KG1 (cell line): ENCODE data around the gene PRUNE1.

ENCODE experiments used
- DNase-seq: peaks from one replicate; lab custom pipeline; 2025; lab: John Stamatoyannopoulos, UW

The PRUNE1 gene

DNA sequence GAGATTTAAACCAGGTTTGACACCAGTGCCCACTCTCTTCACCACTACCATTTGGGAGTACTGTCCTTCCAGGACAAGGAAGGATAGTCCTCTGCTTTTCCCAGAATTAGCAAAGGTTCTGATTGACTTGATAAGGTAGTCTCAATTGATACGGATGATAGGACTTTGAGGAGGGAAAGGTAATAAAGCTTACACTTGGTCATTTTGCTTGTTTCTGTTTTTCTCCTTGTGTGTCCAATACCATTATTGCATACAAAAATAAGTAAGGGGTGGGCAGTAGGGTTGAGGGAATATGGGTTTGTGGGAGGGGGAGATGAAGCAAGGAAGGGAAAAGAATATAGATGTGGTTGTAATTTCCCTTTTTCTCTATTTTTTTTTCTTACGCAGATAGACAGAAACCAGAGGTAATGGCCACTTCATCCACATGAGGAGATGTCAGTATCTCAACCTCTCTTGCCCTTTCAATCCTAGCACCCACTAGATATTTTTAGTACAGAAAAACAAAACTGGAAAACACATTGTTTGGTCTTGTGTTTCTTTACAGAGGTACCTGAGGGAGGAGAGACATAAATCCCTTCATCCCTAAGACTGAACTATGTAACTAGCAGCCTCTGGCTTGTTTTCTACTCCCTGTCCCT, 41.9 kb downstream of the PRUNE1 start:
- DNase-seq: no peak

DNA sequence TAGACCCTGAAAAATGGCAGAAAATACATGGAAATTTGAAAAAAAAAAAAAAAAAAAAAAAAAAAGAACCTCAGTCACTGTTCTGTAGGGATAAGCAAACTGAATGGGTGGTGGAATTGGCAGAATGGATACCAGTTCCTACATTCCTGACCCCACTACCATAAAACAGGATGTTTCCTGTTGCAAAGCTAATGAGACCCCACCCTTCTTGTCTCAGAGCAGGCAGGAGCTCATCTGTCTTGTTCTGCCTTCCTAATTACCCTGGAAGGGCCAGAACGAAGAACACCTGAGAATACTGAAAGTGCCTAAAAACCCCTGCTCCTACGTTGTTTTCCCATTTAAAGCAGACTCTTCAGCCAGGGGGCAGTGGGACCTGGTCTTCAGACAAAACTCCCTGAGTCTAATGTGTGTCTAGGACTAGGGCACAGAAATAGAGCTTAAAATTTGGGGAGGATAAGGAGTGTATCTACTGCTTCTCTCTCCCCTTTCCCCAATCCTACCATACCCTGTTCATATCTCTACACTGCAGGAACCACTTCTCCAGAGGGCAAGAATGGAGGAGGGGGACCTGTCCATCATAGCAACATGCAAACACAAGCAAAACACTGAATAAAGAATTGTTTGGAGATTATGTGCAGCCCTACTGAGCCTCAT, 43.2 kb downstream of the PRUNE1 start:
- DNase-seq: no peak

DNA sequence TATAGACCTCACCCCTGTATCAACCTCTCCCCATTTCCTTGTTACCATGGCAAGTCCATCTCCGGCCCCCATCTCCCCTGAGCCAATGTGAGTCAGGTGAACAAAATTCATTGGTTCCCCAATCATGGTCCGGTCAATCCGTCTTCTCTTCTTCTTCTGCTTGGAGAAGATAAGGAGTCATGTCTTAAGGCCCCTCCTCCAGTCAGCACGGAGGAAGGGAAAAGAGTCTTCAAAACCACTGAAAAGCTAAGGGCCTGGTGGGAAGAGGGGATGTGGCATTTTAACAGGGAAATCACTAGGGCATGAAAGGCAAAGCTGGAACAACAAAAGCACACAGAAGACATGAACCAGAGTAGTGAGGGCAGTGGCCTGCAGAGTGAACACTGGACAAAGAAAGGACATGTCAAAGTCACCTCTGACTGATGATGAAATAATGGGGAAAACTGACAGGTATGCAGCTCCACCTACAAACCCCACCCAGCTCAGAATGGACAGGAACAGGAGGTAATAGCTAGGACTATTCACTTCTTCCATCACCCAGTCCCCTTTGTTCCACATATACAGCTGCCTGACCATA, 46.8 kb downstream of the PRUNE1 start:
- no peak for DNase-seq

DNA sequence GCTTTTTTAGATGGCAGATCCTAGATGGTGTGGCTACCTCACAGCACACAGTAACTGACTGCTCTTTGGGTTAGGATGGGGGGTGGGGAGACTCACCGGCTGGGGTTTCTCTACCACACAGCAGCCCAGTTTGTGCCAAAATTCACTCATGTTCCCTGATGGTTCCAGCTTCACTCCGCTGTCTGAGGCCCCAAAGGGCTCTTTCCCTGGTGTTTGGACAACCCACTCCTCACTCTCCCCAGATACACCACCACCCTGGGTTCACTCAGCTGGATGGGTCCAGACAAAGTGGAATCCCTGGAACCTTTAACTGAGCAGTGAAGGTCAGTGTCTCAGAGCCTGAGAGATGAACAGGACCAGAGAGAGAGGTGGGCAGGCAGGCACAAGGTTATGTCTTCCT, 47.3 kb downstream of the PRUNE1 start:
- DNase-seq: no peak

DNA sequence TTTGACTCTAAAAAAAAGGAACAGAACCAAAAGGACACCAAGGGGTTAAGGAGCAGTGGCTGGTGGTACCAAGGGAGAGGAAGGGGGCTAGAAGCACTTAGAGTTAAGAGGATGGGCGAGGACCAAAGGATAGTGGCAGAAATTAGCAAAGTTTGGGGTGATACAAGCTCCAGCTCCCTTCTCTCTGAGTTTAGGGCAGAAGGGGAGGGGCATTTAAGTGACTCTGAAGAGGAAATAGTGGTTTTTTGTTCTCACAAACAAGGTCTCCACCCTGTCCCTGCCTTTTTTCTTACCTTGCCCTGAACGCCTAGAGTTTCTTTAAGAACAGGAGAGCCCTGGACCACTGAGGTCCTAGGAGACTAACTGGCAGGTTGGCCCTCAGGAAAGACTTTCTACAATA, 47.9 kb downstream of the PRUNE1 start:
- DNase-seq: no peak

DNA sequence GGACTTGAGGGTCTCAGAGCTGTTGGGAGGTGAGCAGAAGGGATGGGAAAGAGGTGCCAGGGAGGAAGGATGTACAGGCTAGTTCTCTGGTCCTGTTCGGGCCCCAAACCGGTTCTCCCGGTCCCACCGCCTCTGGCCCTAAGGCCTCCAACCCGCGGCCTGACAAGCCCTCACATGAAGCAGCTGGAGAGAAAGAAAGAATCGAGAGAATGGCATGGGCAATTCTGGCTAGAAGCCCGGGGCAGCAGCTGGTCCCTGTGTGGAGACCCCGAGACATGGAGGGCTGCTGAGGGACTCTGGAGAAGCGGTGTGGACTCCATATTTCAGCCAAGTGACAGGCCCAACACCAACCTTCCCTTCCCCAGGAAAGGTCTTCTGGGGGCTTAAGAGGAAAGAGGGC, 50.4 kb downstream of the PRUNE1 start:
- no peak for DNase-seq

DNA sequence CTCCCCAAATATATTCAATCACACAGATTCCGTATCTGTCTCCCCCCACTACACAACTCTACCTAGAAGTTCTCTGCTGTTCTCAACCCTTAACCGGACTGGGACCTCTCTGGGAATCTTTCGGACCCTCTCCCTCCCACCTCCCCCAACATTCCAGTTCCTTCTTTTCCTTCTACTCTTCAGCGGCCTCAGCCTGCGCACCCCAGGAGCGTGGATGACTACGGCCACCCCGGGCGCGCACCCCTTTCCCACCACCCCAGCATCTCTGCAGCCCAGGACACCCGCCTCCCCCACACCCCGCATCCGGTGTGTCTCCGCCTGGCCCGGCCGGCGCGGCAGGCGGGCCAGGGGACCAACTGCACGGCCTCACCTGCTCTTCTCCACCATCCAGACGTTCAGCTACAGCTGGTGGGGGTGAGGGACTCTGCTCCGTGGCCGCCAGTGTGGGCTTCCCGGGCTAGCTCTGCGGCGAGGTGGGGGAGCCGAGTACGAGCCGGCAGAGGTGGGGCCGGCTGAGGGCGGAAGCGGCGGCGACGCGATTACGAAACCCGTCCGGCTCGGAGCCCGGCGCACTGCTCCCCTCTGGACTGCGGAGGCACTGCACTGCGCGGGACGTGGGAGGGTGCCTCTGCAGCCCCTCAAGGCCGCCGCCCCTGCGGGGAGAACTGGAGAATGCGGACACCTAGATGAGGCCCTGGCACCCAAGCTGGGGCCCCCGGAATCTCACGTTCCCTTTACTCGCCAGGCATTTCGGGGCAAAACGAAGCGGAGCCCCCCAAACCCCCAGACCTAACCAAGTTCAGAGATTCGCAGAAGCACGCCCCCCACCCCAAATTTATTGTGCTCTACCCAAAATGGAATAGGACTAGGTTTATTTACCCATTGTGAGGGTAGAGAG, 51.1 kb downstream of the PRUNE1 start, which contains the start of gene CDC42SE1:
CDC42SE1 (minus strand) TSS at position 514 of the 898 bp plus-strand sequence. CDS start 3,892 bp downstream, outside the sequence.
- DNase-seq: peak; percentile 78

DNA sequence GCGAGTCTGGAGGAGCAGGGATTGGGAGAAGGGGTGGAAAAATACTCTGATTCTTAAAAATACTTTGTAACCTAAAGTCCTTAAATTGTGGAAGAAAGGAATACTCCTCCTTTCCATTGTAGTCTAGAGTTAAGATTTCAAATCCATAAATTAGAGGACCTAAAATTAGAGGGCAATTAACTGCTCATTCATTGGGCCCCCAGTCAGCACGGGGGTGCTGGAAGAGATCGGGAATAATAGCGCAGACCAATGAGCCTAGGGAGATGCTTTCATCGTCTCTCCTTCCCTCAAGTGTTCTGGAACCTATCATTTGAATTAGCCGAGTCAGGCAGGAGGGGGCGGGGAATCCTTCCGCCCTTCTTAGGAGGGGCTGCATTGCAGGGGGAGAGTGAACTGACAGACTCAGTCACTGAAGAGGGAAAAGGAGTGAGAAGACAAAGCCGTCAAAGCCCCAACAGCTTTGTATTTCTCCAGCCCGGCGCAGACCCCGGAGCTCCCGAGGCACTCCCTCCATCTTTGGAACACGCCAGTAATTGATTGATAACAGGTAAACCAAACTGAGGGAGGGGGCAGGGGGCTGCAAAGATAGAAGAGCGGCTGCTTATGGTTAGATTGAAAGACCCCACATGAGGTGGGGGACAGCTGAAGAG, 51.9 kb downstream of the PRUNE1 start, which contains the start of gene MLLT11:
MLLT11 (plus strand) TSS at position 391 of the 650 bp plus-strand sequence. CDS start 6,828 bp downstream, outside the sequence.
- DNase-seq: no peak

DNA sequence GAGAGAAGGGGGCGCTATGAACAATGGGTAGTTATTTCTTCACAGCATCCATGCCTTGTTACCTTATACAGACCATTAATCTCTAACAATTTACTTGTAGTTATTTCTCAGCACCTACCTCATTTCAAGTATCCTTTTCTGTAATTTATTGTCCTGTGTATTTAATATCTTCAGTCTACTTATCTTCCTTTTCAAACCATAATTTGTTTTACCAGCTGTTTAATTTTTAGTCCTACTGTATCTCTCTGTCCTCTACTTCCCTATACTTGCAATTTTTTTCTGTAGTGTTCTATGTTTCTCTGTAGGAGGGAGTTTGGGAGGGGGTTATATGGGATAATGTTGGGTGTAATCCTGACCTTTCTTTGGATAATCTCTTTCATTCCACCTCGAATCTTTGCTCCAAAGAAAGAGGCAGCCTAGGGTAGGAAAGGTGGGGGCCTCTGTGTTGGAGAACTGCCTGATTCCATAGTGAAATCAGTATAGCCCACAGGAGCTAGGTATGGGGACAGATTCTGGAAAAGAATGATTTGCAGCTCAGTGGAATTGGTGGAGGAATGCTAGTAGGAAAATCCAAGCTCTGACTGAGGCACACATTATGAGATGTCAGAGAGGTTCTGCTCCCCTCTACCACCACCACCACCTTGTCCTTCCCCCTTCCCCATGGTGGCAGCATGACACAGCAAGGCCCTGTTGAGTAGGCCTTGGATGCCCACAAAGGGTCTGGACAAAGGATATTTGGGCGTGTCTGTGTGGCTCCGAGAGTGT, 52.6 kb downstream of the PRUNE1 start:
- peak; percentile 15 for DNase-seq

DNA sequence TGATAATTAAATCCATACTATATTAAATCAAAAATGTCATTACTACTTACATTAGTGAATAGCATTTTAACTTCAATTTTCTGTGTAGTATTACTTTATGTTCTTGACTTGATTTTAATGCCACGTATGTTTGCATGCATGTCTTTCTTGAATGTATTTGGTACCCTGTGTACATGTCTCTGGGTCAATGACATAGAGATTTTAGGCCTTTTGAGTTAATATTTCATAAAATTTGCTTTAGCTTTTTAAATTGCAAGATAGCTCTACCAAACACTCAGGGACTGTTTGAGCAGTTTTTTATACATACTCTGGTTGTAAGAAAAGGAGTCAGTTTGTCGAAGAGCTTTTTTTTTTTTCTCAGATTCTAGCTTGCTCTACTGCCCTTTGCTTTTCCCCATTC, 53.5 kb downstream of the PRUNE1 start:
- no peak for DNase-seq

DNA sequence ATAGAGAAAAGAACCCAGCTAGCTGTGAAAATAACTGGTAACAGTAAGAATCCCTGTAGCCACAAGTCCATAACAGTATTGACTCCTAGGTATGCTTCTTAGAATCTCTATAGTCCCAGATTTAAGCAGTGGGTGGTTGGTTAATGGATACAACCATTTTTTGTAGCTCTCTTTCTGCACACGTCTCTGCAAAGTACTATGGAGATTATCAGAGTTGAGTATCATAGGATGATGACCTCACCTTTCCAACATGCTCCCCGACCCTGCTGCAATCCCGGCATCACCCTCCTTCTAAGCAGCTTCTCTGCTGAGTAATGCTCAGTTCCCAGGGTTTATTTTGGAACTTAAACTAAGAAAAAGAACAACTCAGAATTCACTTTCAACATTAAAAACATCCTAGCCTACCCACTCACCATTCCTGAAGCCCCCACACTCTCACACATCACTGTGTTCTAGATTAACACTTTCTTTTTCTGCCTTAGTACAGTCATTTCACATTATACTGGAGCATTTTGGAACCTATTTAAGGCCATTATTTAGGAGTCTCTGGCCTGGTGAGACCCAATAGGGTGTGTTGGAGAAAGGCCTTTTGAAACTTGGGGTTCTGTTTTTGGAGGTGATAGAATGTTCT, 54.6 kb downstream of the PRUNE1 start:
- no peak for DNase-seq

DNA sequence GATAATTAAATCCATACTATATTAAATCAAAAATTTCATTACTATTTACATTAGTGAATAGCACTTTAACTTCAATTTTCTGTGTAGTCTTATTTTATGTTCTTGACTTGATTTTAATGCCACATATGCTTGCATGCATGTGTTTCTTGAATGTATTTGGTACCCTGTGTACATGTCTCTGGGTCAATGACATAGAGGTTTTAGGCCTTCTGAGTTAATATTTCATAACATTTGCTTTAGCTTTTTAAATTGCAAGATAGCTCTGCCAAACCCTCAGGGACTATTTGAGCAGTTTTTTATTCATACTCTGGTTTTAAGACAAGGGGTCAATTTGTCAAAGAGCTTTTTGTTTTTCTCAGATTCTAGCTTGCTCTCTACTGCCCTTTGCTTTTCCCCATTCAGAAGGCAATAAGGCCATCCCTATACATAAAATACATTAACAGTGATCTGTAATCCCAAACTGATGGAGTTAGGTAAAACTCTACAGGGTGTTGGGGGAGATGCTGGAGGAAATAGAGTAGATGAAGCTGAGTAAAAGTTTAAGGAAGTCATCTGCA, 56.9 kb downstream of the PRUNE1 start:
- no peak for DNase-seq

DNA sequence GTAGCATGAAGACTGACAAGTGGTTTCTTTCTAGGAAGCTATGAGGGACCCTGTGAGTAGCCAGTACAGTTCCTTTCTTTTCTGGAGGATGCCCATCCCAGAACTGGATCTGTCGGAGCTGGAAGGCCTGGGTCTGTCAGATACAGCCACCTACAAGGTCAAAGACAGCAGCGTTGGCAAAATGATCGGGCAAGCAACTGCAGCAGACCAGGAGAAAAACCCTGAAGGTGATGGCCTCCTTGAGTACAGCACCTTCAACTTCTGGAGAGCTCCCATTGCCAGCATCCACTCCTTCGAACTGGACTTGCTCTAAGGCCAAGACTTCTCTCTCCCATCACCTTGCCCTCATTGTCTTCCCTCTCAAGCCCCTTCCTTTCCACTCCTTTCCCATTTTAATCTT, 58.9 kb downstream of the PRUNE1 start:
- DNase-seq: no peak

DNA sequence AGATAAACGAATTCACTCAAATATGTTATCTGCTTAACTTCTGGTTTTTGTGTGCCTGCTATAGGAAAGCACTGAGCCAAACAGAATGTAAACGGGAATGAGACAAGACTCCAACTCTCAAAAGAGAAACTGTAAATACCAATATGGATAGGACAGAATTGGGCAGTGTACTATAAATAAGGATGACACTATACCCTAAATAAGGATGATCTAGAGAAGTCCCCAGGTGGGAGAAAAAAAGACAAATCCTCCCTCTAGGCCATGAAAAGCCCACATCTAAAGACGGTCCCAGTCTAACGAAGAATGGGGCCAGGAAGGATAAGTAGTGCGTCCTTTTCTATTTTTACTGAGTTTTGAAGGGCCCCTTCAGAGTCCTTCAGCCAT, 60.8 kb downstream of the PRUNE1 start:
- no peak for DNase-seq

DNA sequence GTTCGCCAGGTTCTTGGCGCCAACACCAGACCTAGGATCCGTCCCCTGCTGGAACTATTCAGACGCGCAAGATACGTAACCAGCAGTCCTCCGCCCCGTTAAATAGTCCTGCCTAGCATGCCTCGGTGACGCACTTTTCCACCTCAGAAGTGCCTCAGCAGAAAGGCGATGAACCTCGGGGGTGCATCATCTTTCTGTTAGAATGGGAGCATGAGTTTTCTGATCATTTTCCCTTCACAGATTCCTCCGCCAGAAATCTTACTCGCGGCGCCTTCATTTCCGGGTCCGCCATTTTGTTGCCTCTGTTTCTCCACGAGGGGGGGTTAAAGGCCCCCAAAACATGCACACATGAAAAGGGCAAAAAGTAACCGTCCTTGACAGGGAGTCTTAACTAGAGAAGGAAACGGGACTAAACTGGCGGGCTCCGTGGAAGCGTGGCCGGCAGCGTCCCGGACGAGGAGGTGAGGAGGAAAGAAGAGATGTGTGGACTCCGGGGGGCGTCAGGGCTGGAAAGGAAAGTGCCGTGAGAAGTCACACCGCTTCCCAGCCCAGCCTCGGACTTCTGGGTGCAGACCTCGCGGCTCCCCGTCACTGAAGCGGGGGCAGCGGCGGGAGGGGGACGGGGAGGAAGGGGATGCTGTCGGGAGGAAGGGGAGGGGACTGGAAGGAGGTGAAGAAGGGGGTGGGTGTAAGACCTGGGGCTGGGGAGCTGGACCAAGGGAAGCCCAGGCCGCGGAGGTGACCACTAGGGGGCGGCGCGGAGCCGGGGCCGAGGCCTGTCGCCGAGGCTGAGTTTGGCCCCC, 62.4 kb downstream of the PRUNE1 start, which contains the start of gene GABPB2:
GABPB2 (plus strand) TSS at position 288 of the 803 bp plus-strand sequence. CDS start 17,429 bp downstream, outside the sequence.
- peak; percentile 89 for DNase-seq

DNA sequence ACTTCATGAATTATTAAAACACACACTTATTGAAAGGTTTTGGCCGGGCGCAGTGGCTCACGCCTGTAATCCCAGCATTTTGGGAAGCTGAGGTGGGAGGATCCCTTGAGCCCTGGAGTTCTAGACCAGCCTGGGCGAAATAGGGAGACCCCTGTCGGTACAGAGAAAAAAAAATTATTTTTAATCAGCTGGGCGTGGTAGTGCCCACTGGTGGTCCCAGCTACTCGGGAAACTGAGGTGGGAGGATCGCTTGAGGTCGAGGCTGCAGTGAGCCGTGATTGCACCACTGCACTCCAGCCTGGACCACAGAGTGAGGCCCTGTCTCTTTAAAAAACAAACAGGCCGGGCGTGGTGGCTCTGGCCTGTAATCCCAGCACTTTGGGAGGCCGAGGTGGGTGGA, 64.0 kb downstream of the PRUNE1 start:
- no peak for DNase-seq
